Right lobe of liver (tissue), 6 donors: ENCODE measurements around the gene CCDC158. TPM values are rescaled to one million over a fixed set of nuclear protein-coding genes. Genes with fewer than 3 reads are reported as not detected.

Experiments used
- ATAC-seq, 4 donors: fragments of 200-7000 bp; cut with Tn5 transposase; one replicate each; pipeline ENCODE4 v1.9.1; 2020; ENCODE audit warnings: mild to moderate bottlenecking in 4 of 4, moderate library complexity in 4 of 4
- DNase-seq, 3 donors: peaks; one replicate each; pipeline ENCODE4 v3.0.0-alpha.2; 2020
- H3K27ac ChIP-seq, 3 donors: fragments of 200-600 bp; one replicate each; pipeline ENCODE4 v1.8.0; 2022
- H3K27me3 ChIP-seq, 2 donors: fragments of 200-600 bp; one replicate each; pipeline ENCODE4 v1.8.0; 2022
- H3K36me3 ChIP-seq, 4 donors: fragments of 200-600 bp; sonication (generic) in 1 of 4; one replicate each; pipeline versions ENCODE4 v1.5.1 to v1.8.0; 2017 to 2022; ENCODE audit warnings: control low read depth in 1 of 4
- H3K4me1 ChIP-seq, 4 donors: fragments of 200-600 bp; sonication (generic) in 1 of 4; one replicate each; pipeline versions ENCODE4 v1.5.1 to v1.8.0; 2017 to 2022; ENCODE audit warnings: control low read depth in 1 of 4
- H3K4me3 ChIP-seq, 3 donors: fragments of 200-600 bp; one replicate each; pipeline ENCODE4 v1.8.0; 2022
- H3K9me3 ChIP-seq, 4 donors: fragments of 200-600 bp; sonication (generic) in 1 of 4; one replicate each; pipeline versions ENCODE4 v1.5.1 to v1.8.0; 2017 to 2022; ENCODE audit warnings: control low read depth in 1 of 4
- CTCF ChIP-seq, 4 donors: fragments of 200-600 bp in 3 of 4; fragments of 450-650 bp in 1 of 4; IDR thresholded peaks; one replicate each; pipeline versions ENCODE4 v1.5.1 to v1.8.0; 2016 to 2022; ENCODE audit warnings: antibody characterized with exemption in 4 of 4, mild to moderate bottlenecking in 2 of 4
- POLR2A ChIP-seq: fragments of 450-650 bp; IDR thresholded peaks from one replicate; pipeline ENCODE4 v1.6.1; 2017; ENCODE audit warnings: antibody characterized with exemption, mild to moderate bottlenecking
- WGBS: methylation state at CpG from one replicate; pipeline ENCODE4 v1.1.6; 2018; ENCODE audit warnings: low coverage, low lambda C conversion rate; ENCODE audit not compliant: insufficient coverage; ENCODE audit errors: missing lambda C conversion rate; 5-methylcytosine and 5-hydroxymethylcytosine counted together
- intact Hi-C, 2 donors: fragments of 100-400 bp; cut with DNase I; formaldehyde crosslinking; loops; one replicate each; pipeline versions ENCODE4 v1.11.2 to v1.14.1; 2022
- total RNA-seq, 6 experiments: library from RNA; depleted of rRNA in 2 of 6; stranded (reverse); fragments of >200 nt in 2 of 6; fragmentation: NEBNext Ultra II Directional in 3 of 6; extraction: Animal tissue kit (Norgen Biotek cat#: 25700) in 3 of 6; gene quantifications; one replicate each; pipeline versions ENCODE4 v1.1.0 to v1.2.4, GENCODE V29; 2016 to 2023
- donor health status: DM: no; HTN: yes; CAD: no.
- donor health status: DM: no; HTN: no; CAD: no.
- donor health status: DM: no; HTN: no; CAD: no.
- donor health status: DM: no; HTN: yes; CAD: no.
- donor health status: DM: no; HTN: yes; CAD: no.

Gene CCDC158
- total RNA-seq, 6 experiments from 2014 or later, result 0.51 to 2.9 (median 1.3) TPM

- Histone ChIP-seq H3K27ac (peak overlapping the region; percentile 95 to 99 (median 99)), H3K9me3 (no peaks in the 10 kb centered on the region), H3K4me3 (peak overlapping the region; percentile 65 to 89 (median 68)), H3K36me3 (peaks cover 0 to 13% (median 8%) of the 10 kb centered on the region in 4 donors), H3K4me1 (peaks cover 0 to 24% (median 1%) of the 10 kb centered on the region in 4 donors), H3K27me3 (no peaks in the 10 kb centered on the region)
- intact Hi-C loops, result loop anchor here in 1 of 2 donors (10.0 kb wide), 1 partner anchor 92 kb away; the partner anchor contains the start of gene SCARB2
- ATAC-seq (peak; percentile 28 to 45 (median 32)), DNase-seq (peak; percentile 67 to 81 (median 78))
- TF ChIP-seq POLR2A, result no peak
- peak in 3 of 4 donors; percentile 20 to 47 (median 28) for TF ChIP-seq CTCF (IDR thresholded peaks at IDR 0.05)
- 2% methylated on average over 7 of the region's 37 CpGs for WGBS
These were observed 113.9 kb downstream of the CCDC158 start for GRCh38 chr4:76306882-76307659.

GRCh38 chr4:76305971-76306881, 114.7 kb downstream of the CCDC158 start, which contains the start of gene STBD1:
Gene STBD1 (plus strand): TSS chr4:76306733. CDS start chr4:76306770, 37 bp downstream.
- DNase-seq (peak; percentile 94 to 97 (median 95)), ATAC-seq (peak; percentile 70 to 84 (median 79))
- Histone ChIP-seq H3K4me1 (peaks cover 0 to 32% (median 4%) of the 10 kb centered on the region in 4 donors), H3K27me3 (no peaks in the 10 kb centered on the region), H3K9me3 (no peaks in the 10 kb centered on the region), H3K27ac (peak within 1 kb of the TSS; percentile 95 to 99 (median 99)), H3K4me3 (peak within 1 kb of the TSS; percentile 65 to 89 (median 68)), H3K36me3 (peaks cover 0 to 13% (median 8%) of the 10 kb centered on the region in 4 donors)
- TF ChIP-seq POLR2A (peak; percentile 87), CTCF (IDR thresholded peaks at IDR 0.05) (peak in 1 of 4 donors; percentile 5)
- intact Hi-C loops, result loop anchor here in 1 of 2 donors (10.0 kb wide), 1 partner anchor 91 kb away; the partner anchor contains the start of gene SCARB2
- whole genome bisulfite sequencing, result 0% methylated on average over 28 of the region's 85 CpGs

GRCh38 chr4:76305033-76305687, 115.8 kb downstream of the CCDC158 start:
- no peaks in the 10 kb centered on the region for H3K9me3 ChIP-seq
- intact Hi-C loops, result loop anchor here in 1 of 2 donors (10.0 kb wide), 1 partner anchor 90 kb away; the partner anchor contains the start of gene SCARB2
- peaks cover 0 to 34% (median 4%) of the 10 kb centered on the region in 4 donors for H3K4me1 ChIP-seq
- H3K27me3 ChIP-seq, result no peaks in the 10 kb centered on the region
- peak overlapping the region; percentile 95 to 99 (median 99) for H3K27ac ChIP-seq
- DNase-seq (no peak), ATAC-seq (no peak)
- WGBS, result 40% methylated on average over 7 of the region's 7 CpGs
- no peak for TF ChIP-seq POLR2A
- no peak for TF ChIP-seq CTCF (IDR thresholded peaks at IDR 0.05)
- H3K4me3 ChIP-seq, result peak overlapping the region; percentile 65 to 89 (median 68)
- H3K36me3 ChIP-seq, result peaks cover 0 to 13% (median 5%) of the 10 kb centered on the region in 4 donors
